B cell (primary cell): Measurements from ENCODE around the gene SRPX2. TPM values are rescaled to one million over a fixed set of nuclear protein-coding genes. Genes with fewer than 3 reads are reported as not detected.

ENCODE experiments used
- ATAC-seq: fragments of 200-7000 bp; cut with Tn5 transposase; one replicate; pipeline ENCODE4 v1.10.0; 2021; ENCODE audit warnings: low read depth, mild to moderate bottlenecking, moderate number of reproducible peaks, moderate library complexity
- CTCF ChIA-PET: fragments of 350-600 bp; sonication (Branson Sonifier 250); formaldehyde crosslinking; loops from one replicate; lab custom pipeline; 2021; ENCODE audit warnings: antibody characterized with exemption, inconsistent platforms; lab: Charles Lee
- POLR2A ChIA-PET: fragments of 350-600 bp; sonication (Branson Sonifier 250); formaldehyde crosslinking; loops from one replicate; lab custom pipeline; 2021; ENCODE audit warnings: antibody characterized with exemption; lab: Charles Lee
- DNase-seq: peaks from one replicate; pipeline ENCODE4 v3.0.0; 2013
- H2AFZ ChIP-seq: 2 replicates; pipeline ENCODE4 v1.6.1; 2012; ENCODE audit warnings: mild to moderate bottlenecking, low read depth, low read length; ENCODE audit not compliant: insufficient read depth, poor library complexity, severe bottlenecking
- H3K27ac ChIP-seq, 2 donors: 1 replicate in 1 of 2; 2 replicates in 1 of 2; pipeline ENCODE4 v1.5.1; 2012 to 2013; ENCODE audit warnings: low read length in 2 of 2, mild to moderate bottlenecking in 2 of 2, moderate library complexity in 1 of 2
- H3K27me3 ChIP-seq, 4 experiments: fragments of 200-600 bp in 1 of 4; sonication (generic) in 1 of 4; replicated peaks in 1 of 4; 1 replicate in 2 of 4; 2 replicates in 2 of 4; pipeline versions ENCODE4 v1.6.1 to v1.7.0; 2013 to 2016; ENCODE audit warnings: low read length in 3 of 4, mild to moderate bottlenecking in 2 of 4, mixed read lengths in 1 of 4, moderate library complexity in 1 of 4; ENCODE audit not compliant: insufficient read depth in 4 of 4, control insufficient read depth in 3 of 4; ENCODE audit errors: control extremely low read depth in 1 of 4
- H3K36me3 ChIP-seq, 2 experiments: replicated peaks in 1 of 2; 1 replicate in 1 of 2; 2 replicates in 1 of 2; pipeline versions ENCODE4 v1.6.1 to v1.7.1; 2013; ENCODE audit warnings: low read length in 1 of 2; ENCODE audit not compliant: insufficient read depth in 2 of 2, control insufficient read depth in 1 of 2; ENCODE audit errors: control extremely low read depth in 1 of 2, extremely low read depth in 1 of 2
- H3K4me1 ChIP-seq, 2 donors: fragments of 200-600 bp in 1 of 2; sonication (generic) in 1 of 2; 1 replicate in 1 of 2; 2 replicates in 1 of 2; pipeline versions ENCODE4 v1.5.1 to v1.6.1; 2013 to 2017; ENCODE audit warnings: low read length in 2 of 2; ENCODE audit not compliant: control insufficient read depth in 2 of 2, insufficient read depth in 2 of 2
- H3K4me2 ChIP-seq: replicated peaks from 2 replicates; pipeline ENCODE3; 2012; ENCODE audit warnings: mild to moderate bottlenecking, low read depth, low read length; ENCODE audit not compliant: poor library complexity, severe bottlenecking
- H3K4me3 ChIP-seq, 5 experiments: fragments of 200-600 bp in 1 of 5; sonication (generic) in 1 of 5; 1 replicate in 3 of 5; 2 replicates in 2 of 5; pipeline versions ENCODE4 v1.5.1 to v1.7.0; 2011 to 2016; ENCODE audit warnings: low read length in 4 of 5, mild to moderate bottlenecking in 4 of 5, low read depth in 2 of 5, control low read depth in 1 of 5, moderate library complexity in 1 of 5; ENCODE audit not compliant: insufficient read depth in 1 of 5; ENCODE audit errors: control extremely low read depth in 1 of 5, extremely low read depth in 1 of 5
- H3K79me2 ChIP-seq: fragments of 200-600 bp; sonication (generic); one replicate; pipeline ENCODE4 v1.6.0; 2016; ENCODE audit warnings: low read length; ENCODE audit not compliant: control insufficient read depth, insufficient read depth
- H3K9ac ChIP-seq: fragments of 200-600 bp; sonication (generic); 2 replicates; pipeline ENCODE4 v1.6.1; 2017; ENCODE audit warnings: mild to moderate bottlenecking, low read length, moderate library complexity
- H3K9me3 ChIP-seq, 3 donors: one replicate each; pipeline versions ENCODE4 v1.6.1 to v1.7.1; 2013; ENCODE audit warnings: low read length in 2 of 3; ENCODE audit not compliant: control insufficient read depth in 2 of 3, insufficient read depth in 1 of 3; ENCODE audit errors: control extremely low read depth in 1 of 3
- H4K20me1 ChIP-seq: 2 replicates; pipeline ENCODE4 v1.6.0; 2012; ENCODE audit warnings: mild to moderate bottlenecking, low read length; ENCODE audit not compliant: insufficient read depth, control insufficient read depth, poor library complexity, severe bottlenecking
- H3K27ac Mint-ChIP-seq: one replicate; pipeline ENCODE4 v1.8.0; 2021; ENCODE audit warnings: mixed read lengths
- H3K27me3 Mint-ChIP-seq: one replicate; pipeline ENCODE4 v1.8.0; 2021; ENCODE audit warnings: mixed read lengths
- H3K4me1 Mint-ChIP-seq: one replicate; pipeline ENCODE4 v1.8.0; 2021; ENCODE audit warnings: mixed read lengths
- H3K4me3 Mint-ChIP-seq: one replicate; pipeline ENCODE4 v1.8.0; 2021; ENCODE audit warnings: mixed read lengths
- H3K9me3 Mint-ChIP-seq: one replicate; pipeline ENCODE4 v1.8.0; 2022; ENCODE audit warnings: mixed read lengths; ENCODE audit not compliant: insufficient read depth
- EZH2 ChIP-seq: IDR thresholded peaks from 2 replicates; pipeline ENCODE4 v1.6.1; 2012; ENCODE audit warnings: borderline replicate concordance, low read depth, mild to moderate bottlenecking, moderate library complexity, low read length; ENCODE audit not compliant: insufficient read depth, poor library complexity, severe bottlenecking
- WGBS: methylation state at CpG from one replicate; pipeline ENCODE4 v1.1.5; 2013; ENCODE audit warnings: missing lambda C conversion rate; ENCODE audit not compliant: insufficient coverage; 5-methylcytosine and 5-hydroxymethylcytosine counted together
- intact Hi-C: fragments of 100-400 bp; cut with micrococcal nuclease; formaldehyde crosslinking; loops from one replicate; pipeline ENCODE4 v1.10.0; 2022
- polyA plus RNA-seq: library from polyadenylated mRNA; depleted of rRNA; stranded (reverse); fragments of >200 nt; gene quantifications from 2 replicates; pipeline ENCODE4 v1.2.3, GENCODE V29; 2012
- total RNA-seq, 2 donors: library from RNA; stranded (reverse); fragments of 120-200 nt in 1 of 2; gene quantifications; 1 replicate in 1 of 2; 2 replicates in 1 of 2; pipeline versions ENCODE4 v1.2.3 to v1.2.4, GENCODE V29; 2013 to 2022
- TF ChIP-seq, protein P1 (sequence below): fragments of 200-600 bp; IDR thresholded peaks from one replicate; pipeline ENCODE4 v1.8.0; 2022; ENCODE audit warnings: antibody characterized with exemption, mild to moderate bottlenecking

Gene SRPX2
- total and polyA plus RNA-seq, 2 donors (not counting 1 experiment from before 2014, with no cell fraction given): not detected

GRCh38 chrX:100695302-100695701 lies 51.3 kb downstream of the SRPX2 start:
- POLR2A ChIA-PET: no interaction called here
- Histone ChIP-seq H3K27ac (no peak overlapping the region), H3K27me3 (no peaks in the 10 kb centered on the region), H3K9me3 (no peaks in the 10 kb centered on the region), H2AFZ (no peak overlapping the region), H3K4me1 (peaks cover 0 to 5% of the 10 kb centered on the region in 2 donors), H3K79me2 (no peaks in the 10 kb centered on the region), H3K4me2 (no peak overlapping the region), H3K36me3 (no peaks in the 10 kb centered on the region), H3K4me3 (no peak overlapping the region), H4K20me1 (no peaks in the 10 kb centered on the region), H3K9ac (no peak overlapping the region)
- CTCF ChIA-PET: no interaction called here
- Mint-ChIP-seq H3K4me3 (no peak overlapping the region), H3K9me3 (no peaks in the 10 kb centered on the region), H3K27me3 (no peaks in the 10 kb centered on the region), H3K4me1 (peaks cover 14% of the 10 kb centered on the region), H3K27ac (no peak overlapping the region)
- no CpG with 5 or more reads among the region's 2 CpGs for WGBS
- no peak for DNase-seq
- intact Hi-C loops: no loop called here
- TF ChIP-seq EZH2: no peak
- TF ChIP-seq, protein P1, sequence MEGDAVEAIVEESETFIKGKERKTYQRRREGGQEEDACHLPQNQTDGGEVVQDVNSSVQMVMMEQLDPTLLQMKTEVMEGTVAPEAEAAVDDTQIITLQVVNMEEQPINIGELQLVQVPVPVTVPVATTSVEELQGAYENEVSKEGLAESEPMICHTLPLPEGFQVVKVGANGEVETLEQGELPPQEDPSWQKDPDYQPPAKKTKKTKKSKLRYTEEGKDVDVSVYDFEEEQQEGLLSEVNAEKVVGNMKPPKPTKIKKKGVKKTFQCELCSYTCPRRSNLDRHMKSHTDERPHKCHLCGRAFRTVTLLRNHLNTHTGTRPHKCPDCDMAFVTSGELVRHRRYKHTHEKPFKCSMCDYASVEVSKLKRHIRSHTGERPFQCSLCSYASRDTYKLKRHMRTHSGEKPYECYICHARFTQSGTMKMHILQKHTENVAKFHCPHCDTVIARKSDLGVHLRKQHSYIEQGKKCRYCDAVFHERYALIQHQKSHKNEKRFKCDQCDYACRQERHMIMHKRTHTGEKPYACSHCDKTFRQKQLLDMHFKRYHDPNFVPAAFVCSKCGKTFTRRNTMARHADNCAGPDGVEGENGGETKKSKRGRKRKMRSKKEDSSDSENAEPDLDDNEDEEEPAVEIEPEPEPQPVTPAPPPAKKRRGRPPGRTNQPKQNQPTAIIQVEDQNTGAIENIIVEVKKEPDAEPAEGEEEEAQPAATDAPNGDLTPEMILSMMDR: no peak
- ATAC-seq: no peak

DNA sequence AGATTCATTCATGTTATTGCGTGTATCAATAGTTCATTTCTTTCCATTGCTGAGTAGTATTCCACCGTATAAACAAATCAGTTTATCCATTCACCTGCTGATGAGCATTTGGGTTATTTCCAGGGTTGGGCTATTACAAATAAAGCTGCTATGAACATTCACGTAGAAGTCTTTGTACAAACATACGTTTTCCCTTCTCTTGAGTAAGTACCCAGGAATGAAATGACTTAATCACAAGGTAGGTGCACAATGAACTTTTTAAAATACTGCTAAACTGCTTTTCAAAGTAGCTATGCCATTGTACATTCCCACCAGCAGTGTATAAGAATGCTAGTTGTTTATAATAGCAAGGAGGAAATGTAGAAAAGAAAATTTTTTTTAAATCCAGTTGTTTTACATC lies 52.0 kb downstream of the SRPX2 start:
- Histone ChIP-seq H3K4me2 (no peak overlapping the region), H3K36me3 (no peaks in the 10 kb centered on the region), H3K4me3 (no peak overlapping the region), H3K27me3 (no peaks in the 10 kb centered on the region), H4K20me1 (no peaks in the 10 kb centered on the region), H3K9me3 (no peaks in the 10 kb centered on the region), H3K4me1 (peaks cover 0 to 5% of the 10 kb centered on the region in 2 donors), H2AFZ (no peak overlapping the region), H3K79me2 (no peaks in the 10 kb centered on the region), H3K9ac (no peak overlapping the region), H3K27ac (no peak overlapping the region)
- Mint-ChIP-seq H3K9me3 (no peaks in the 10 kb centered on the region), H3K27me3 (no peaks in the 10 kb centered on the region), H3K27ac (no peak overlapping the region), H3K4me1 (peaks cover 14% of the 10 kb centered on the region), H3K4me3 (no peak overlapping the region)
- intact Hi-C loops: no loop called here
- no CpG with 5 or more reads among the region's 4 CpGs for WGBS
- TF ChIP-seq EZH2: no peak
- TF ChIP-seq, protein P1: no peak
- ATAC-seq (no peak), DNase-seq (no peak)
- ChIA-PET POLR2A (no interaction called here), CTCF (no interaction called here)
